Embryonic facial prominence (tissue), 1 donor: ENCODE measurements around the gene OST4.
A peak's percentile ranks its signal among the peaks of the same experiment; 100 is the strongest.
"Not testable (repeated sequence)": the region's sequence is repeated elsewhere in the genome, so short reads cannot be mapped to it uniquely, and the experiment has no call there.

Source experiments
- DNase-seq: peaks from one replicate; pipeline ENCODE4 v3.0.0-alpha.2; 2016; ENCODE audit errors: extremely low spot score

OST4 gene

GRCh38 chr2:27079233-27080139, 8.0 kb upstream of the OST4 start:
- no peak for DNase-seq

DNA sequence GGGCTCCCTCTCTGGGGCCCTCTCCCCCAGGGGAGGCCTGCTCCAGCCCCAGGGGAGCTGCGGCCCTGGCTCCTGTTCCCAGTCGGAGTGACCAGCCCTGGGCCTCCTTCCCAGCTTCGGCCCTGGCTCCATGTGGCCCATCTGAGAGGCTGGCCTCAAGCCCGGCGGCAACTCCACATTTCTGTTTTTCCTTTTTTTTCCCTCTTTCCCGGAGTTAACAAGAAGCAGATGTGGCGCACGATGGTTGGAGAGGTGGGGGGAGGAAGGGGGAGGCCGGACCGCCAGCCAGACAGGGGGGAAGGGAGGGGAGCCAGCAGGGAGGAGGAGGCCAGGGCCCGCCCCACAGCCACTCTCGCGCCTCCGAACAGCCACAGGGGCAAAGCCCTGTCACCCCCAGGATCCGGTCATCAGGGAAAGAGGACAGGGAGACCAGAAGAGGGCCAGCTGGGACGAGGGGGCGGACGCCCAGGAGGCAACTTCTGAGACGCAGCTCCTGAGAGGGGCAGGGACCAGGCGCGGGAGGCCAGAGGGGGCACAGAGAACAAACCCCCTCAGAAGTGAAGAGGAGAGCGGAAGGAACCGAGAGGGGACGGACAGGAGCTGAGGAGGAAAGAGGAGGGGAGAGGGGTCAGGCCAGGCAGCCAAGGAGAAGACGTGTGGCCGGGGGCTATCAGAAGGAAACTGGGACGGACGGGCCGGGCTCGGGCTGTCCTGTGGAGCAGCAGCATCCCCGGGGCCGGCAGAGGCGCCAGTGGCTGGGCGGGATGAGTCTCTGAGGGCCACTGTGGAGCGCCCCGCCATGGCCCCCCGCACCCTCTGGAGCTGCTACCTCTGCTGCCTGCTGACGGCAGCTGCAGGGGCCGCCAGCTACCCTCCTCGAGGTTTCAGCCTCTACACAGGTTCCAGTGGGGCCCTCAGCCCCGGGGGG, 7.1 kb upstream of the OST4 start, which contains the start of gene EMILIN1:
Gene EMILIN1 (plus strand): TSS at position 349 of the 928 bp plus-strand sequence. CDS start 451 bp downstream, at position 800.
- DNase-seq, result peak; percentile 91

GRCh38 chr2:27077231-27077630, 5.8 kb upstream of the OST4 start:
- no peak for DNase-seq

- DNase-seq, result no peak
These were observed 4.9 kb upstream of the OST4 start for GRCh38 chr2:27076323-27076722.

- not testable (repeated sequence) for DNase-seq
These were observed 4.1 kb upstream of the OST4 start for GRCh38 chr2:27075566-27075871.

DNA sequence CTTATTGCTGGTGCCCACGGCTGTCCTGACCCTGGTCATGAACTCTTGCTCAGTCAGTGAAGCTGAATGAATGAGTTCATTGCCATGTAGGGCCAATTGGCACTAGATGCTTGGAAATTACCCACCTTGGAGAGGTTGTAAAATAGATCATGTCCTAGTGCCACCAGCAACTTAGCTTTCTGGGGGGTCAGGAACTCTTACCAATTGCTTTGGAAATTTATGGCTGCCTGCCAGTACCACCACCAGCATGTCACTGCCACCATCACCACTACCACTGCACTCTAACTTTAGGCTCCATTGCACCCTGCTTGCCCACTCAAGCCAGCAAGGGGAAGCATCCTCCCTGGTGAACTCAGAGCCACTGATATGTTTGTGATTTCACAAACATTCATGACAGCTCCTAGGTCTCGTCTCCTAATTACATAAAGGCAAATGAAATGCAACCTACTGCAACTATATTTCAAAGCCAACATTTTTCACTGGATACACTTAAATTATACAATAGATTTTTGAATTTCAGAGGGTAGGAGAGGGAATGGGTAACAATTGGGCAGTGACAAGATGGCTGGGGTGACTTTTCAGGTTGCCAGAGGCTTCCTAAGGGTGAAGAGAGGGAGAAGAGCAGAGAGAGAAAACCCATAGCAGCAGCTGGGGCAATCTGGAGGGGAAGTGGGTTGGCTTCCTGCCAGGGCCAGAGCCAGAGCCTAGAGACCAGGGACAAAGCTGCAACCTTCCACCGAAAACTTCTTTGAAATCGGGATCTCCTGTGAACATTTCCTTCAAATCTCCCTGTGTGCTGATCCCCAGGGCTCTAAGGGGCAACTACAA, 3.5 kb upstream of the OST4 start:
- no peak for DNase-seq

GRCh38 chr2:27073782-27074181, 2.3 kb upstream of the OST4 start:
- DNase-seq, result no peak

DNA sequence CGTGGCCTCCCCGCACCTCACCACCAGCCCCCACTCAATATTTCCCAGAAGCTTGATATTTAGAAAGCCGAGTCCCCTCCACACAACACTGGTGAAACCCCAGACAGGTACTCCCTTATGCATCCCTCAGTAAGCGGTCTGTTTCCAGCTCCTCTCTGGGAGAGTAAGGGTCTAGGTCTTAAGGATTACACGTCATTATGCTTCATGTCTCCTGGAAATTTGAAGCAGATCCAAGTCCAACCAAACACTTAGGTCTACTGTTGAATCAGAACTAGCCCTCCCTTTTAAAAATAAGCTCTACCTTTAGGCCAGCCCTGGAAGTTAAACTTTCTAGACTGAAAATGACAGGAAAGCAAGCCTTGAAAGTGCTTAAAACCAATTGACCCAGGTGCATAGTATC, 1.5 kb upstream of the OST4 start:
- DNase-seq, result no peak

GRCh38 chr2:27071990-27072830, 756 bp upstream of the OST4 start:
- peak; percentile 81 for DNase-seq

DNA sequence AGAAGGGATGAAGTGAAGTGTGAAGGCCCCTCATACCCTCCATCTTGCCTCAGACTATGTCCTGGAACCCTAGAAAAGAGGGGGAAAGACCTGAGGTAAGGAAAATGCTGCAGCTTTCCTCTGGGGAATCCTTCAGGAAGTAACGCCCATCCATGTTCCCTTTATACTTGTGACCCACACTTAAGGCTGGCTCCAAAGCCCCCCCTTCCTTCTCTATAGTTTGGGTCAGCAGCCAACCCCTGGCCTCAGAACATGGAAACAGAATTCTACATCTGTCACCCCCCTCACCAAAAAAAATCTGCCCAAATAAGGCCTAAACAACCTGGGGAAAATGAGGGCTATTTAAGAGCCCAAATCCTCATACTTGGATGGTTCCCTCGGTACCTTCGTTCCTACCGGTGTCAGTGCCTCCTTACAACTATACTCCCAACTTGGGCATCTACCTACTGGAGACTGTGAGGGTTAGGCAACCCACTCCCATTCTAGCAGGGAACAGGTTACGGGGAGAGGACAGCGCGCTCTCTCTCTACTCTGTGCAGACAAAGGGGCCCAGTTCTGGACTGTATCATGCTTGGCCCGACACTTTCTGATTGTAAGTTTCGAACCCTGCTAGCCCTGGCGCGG, 689 bp downstream of the OST4 start:
- no peak for DNase-seq

GRCh38 chr2:27069961-27070618, 1.4 kb downstream of the OST4 start:
- no peak for DNase-seq

- no peak for DNase-seq
These were observed 2.0 kb downstream of the OST4 start for GRCh38 chr2:27069436-27069835.

DNA sequence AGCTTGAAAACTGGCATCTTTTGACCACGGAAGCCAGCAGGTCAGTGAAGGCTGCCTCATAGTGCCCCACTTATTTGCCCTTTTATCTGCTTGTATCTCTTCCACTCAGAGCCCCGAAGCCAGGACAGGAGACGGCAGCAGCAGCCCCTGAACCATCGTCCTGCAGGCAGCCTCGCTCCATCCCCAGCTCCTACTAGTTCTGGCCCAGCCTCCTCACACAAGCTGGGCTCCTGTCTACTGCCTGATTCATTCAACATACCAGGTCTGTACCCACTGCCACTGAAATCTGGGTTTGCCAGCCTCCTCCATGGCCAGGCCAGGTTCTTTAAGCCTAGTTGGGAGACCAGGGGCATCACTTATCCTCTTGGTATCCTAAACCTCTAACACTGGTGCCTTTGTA, 4.1 kb downstream of the OST4 start:
- no peak for DNase-seq

DNA sequence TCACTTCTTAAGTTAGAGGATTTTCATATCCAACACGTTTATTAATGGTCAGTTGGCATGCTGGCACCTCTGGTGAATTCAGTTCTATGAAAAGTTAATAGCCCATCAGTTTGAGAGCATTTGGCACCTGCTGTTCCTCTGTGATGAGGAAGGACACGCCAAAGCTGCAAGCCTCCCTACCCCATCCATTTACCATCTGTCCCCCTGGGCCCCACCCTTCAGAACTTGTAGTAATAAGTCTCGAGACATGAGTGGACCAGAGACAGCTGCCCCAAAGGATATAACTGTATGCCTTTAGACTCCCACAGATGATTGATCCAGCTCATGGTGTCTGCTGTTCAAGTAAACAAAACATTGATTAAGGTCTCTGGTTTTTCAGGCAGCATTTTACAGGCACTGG, 6.3 kb downstream of the OST4 start:
- DNase-seq, result no peak

GRCh38 chr2:27060323-27060722, 11.1 kb downstream of the OST4 start:
- DNase-seq, result no peak

- DNase-seq, result no peak
These were observed 12.2 kb downstream of the OST4 start for GRCh38 chr2:27059141-27059820.

DNA sequence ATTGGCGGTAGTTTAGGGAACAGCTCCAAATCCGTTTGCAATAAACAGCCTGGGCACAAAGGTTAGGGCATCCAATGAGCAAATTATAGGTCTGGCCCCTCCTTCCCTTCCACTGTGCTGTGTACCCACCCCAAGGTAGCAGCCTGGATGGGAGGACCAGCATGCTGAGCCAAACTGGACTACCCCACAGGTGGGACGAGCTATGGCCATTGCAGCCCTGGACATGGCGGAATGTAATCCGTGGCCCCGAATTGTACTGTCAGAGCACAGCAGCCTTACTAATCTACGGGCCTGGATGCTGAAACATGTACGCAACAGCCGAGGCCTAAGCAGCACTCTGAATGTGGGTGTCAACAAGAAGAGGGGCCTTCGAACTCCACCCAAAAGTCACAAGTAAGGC, 13.2 kb downstream of the OST4 start:
- no peak for DNase-seq

DNA sequence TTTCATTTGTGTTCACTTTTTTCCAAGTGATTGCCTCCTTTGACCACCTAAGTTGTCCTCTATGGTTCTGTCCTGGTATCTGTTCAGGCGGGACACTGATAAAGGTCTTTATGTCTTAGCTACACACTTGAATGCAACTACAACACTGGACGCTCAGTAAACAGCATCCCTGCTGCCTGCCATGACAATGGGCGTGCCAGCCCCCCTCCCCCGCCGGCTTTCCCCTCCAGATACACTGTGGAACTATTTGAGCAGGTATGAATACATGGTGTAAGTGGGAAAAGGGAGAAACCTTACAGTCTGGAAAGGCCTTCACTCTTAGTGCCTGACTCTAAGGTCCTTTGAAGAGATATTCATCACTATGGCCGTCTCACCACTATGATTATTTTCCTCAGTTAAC, 14.3 kb downstream of the OST4 start:
- DNase-seq, result no peak

- DNase-seq, result no peak
These were observed 16.7 kb downstream of the OST4 start for GRCh38 chr2:27054721-27055120.
